HUES6 (cell line): ENCODE measurements around the gene IDI2.
"Not testable (repeated sequence)": the region's sequence is repeated elsewhere in the genome, so short reads cannot be mapped to it uniquely, and the experiment has no call there.

ENCODE experiments used
- H3K27ac ChIP-seq: 2 replicates; pipeline ENCODE4 v1.7.0; 2013; ENCODE audit warnings: low read depth, mild to moderate bottlenecking, low read length, inconsistent platforms
- H3K27me3 ChIP-seq: 2 replicates; pipeline ENCODE4 v1.6.1; 2013; ENCODE audit warnings: low read length; ENCODE audit not compliant: control insufficient read depth, insufficient read depth
- H3K36me3 ChIP-seq: 2 replicates; pipeline ENCODE4 v1.6.1; 2013; ENCODE audit warnings: low read length; ENCODE audit not compliant: control insufficient read depth, insufficient read depth
- H3K4me1 ChIP-seq: 2 replicates; pipeline ENCODE4 v1.6.1; 2013; ENCODE audit warnings: low read length; ENCODE audit not compliant: control insufficient read depth, insufficient read depth
- H3K4me3 ChIP-seq: 2 replicates; pipeline ENCODE4 v1.5.1; 2013; ENCODE audit warnings: low read depth, low read length
- H3K9ac ChIP-seq: one replicate; pipeline ENCODE4 v1.6.1; 2013; ENCODE audit warnings: mild to moderate bottlenecking, low read length
- H3K9me3 ChIP-seq: 2 replicates; pipeline ENCODE4 v1.6.1; 2013; ENCODE audit warnings: low read depth, low read length; ENCODE audit not compliant: control insufficient read depth, insufficient read depth

The IDI2 gene

GRCh38 chr10:1025683-1026082 is at the start of gene IDI2:
IDI2 (minus strand) TSS chr10:1025859; CDS start chr10:1024723, 1,136 bp downstream.
- H3K27me3 ChIP-seq = no peaks in the 10 kb centered on the region
- H3K9me3 ChIP-seq = 0 out of 2 replicates have a peak, but pooled peaks cover 2% of the 10 kb centered on the region
- H3K4me3 ChIP-seq = no peak within 1 kb of the TSS
- no peak within 1 kb of the TSS for H3K27ac ChIP-seq
- peaks cover 4% of the 10 kb centered on the region; the same call in 1 of the 2 replicates for H3K4me1 ChIP-seq
- no peak within 1 kb of the TSS for H3K9ac ChIP-seq
- 0 out of 2 replicates have a peak, but pooled peaks cover 3% of the 10 kb centered on the region for H3K36me3 ChIP-seq

- Histone ChIP-seq H3K4me1 (peaks cover 8% of the 10 kb centered on the region), H3K36me3 (peaks cover 29% of the 10 kb centered on the region), H3K9me3 (no peaks in the 10 kb centered on the region), H3K27me3 (no peaks in the 10 kb centered on the region), H3K27ac (no peak overlapping the region), H3K4me3 (no peak overlapping the region), H3K9ac (no peak overlapping the region)
These were observed 49.2 kb upstream of the IDI2 start for GRCh38 chr10:1074748-1075308.

- Histone ChIP-seq H3K4me3 (no peak overlapping the region), H3K27ac (no peak overlapping the region), H3K27me3 (no peaks in the 10 kb centered on the region), H3K9ac (no peak overlapping the region), H3K36me3 (peaks cover 23% of the 10 kb centered on the region), H3K4me1 (peaks cover 8% of the 10 kb centered on the region), H3K9me3 (no peaks in the 10 kb centered on the region)
These were observed 48.5 kb upstream of the IDI2 start for GRCh38 chr10:1074052-1074747.

GRCh38 chr10:1070919-1071318 is 45.3 kb upstream of the IDI2 start:
- Histone ChIP-seq H3K9ac (no peak overlapping the region), H3K4me1 (peaks cover 8% of the 10 kb centered on the region), H3K9me3 (no peaks in the 10 kb centered on the region), H3K4me3 (no peak overlapping the region), H3K27ac (no peak overlapping the region), H3K36me3 (peaks cover 15% of the 10 kb centered on the region), H3K27me3 (no peaks in the 10 kb centered on the region)

- Histone ChIP-seq H3K27ac (no peak overlapping the region), H3K4me1 (peaks cover 8% of the 10 kb centered on the region), H3K9ac (no peak overlapping the region), H3K36me3 (peaks cover 12% of the 10 kb centered on the region), H3K27me3 (no peaks in the 10 kb centered on the region), H3K4me3 (no peak overlapping the region), H3K9me3 (no peaks in the 10 kb centered on the region)
These were observed 43.0 kb upstream of the IDI2 start for GRCh38 chr10:1068380-1069361.

DNA sequence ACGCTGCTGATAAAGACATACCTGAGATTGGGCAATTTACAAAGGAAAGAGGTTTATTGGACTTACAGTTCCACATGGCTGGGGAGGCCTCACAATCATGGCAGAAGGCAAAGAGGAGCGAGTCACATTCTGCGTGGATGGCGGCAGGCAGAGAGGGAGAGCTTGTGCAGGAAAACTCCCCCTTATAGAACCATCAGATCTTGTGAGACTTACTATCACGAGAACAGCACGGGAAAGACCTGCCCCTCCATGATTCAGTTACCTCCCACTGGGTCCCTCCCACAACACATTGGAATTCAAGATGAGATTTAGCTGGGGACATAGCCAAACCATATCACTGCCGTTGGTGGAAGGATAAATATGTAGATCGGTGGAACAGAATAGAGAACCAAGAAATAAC is 41.1 kb upstream of the IDI2 start:
- not testable (repeated sequence) for H3K27me3 ChIP-seq, H3K9me3 ChIP-seq, H3K9ac ChIP-seq, H3K27ac ChIP-seq, H3K36me3 ChIP-seq, H3K4me3 ChIP-seq, H3K4me1 ChIP-seq

DNA sequence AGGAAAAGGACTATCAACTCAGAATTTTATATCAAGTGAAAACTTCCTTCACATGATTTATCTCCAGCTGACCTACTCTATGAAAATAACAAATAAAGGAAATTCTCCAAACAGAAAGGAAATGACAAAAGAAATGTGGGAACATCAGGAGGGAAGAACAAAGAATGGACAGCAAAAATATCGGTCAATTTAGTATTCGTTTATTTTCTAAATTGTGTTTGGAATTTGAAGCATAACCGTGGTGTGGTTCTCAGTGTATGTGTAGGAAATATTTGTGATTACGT is 39.2 kb upstream of the IDI2 start:
- no peaks in the 10 kb centered on the region for H3K27me3 ChIP-seq
- H3K9ac ChIP-seq = no peak overlapping the region
- H3K4me3 ChIP-seq = no peak overlapping the region
- no peak overlapping the region for H3K27ac ChIP-seq
- H3K4me1 ChIP-seq = no peaks in the 10 kb centered on the region; the same call in 1 of the 2 replicates
- H3K9me3 ChIP-seq = no peaks in the 10 kb centered on the region
- H3K36me3 ChIP-seq = peaks cover 7% of the 10 kb centered on the region

DNA sequence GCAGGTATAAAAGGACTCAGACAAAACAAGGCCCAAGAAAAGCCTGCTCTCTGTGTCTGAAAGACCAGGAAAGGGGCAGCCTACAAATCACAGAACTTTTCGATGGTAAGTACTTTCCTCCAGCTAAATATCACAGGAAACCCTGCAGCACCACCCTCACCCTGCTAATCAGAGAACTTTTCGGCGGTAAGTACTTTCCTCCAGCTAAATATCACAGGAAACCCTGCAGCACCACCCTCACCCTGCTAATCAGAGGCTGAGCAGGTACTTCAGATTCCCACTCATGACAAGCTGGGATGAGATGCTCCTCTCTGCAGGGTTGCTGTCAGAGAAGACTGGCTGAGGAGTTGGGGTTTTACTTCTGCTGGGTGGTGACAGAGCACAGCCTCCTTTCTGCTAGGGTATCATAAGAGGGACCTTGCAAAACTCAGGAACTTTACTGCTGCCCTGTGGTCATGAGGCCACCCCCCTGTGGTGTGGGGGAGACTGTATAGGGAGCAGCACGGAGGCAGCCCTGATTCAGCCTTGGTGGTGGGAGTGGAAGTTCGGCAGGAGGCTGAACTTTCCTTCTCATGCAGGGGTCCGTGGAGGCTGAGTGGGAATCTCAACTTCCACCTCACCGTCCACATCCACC is 37.7 kb upstream of the IDI2 start:
- H3K9ac ChIP-seq = no peak overlapping the region
- no peak overlapping the region for H3K27ac ChIP-seq
- peaks cover 7% of the 10 kb centered on the region for H3K36me3 ChIP-seq
- H3K4me3 ChIP-seq = no peak overlapping the region
- no peaks in the 10 kb centered on the region for H3K27me3 ChIP-seq
- no peaks in the 10 kb centered on the region; the same call in 1 of the 2 replicates for H3K4me1 ChIP-seq
- H3K9me3 ChIP-seq = no peaks in the 10 kb centered on the region

DNA sequence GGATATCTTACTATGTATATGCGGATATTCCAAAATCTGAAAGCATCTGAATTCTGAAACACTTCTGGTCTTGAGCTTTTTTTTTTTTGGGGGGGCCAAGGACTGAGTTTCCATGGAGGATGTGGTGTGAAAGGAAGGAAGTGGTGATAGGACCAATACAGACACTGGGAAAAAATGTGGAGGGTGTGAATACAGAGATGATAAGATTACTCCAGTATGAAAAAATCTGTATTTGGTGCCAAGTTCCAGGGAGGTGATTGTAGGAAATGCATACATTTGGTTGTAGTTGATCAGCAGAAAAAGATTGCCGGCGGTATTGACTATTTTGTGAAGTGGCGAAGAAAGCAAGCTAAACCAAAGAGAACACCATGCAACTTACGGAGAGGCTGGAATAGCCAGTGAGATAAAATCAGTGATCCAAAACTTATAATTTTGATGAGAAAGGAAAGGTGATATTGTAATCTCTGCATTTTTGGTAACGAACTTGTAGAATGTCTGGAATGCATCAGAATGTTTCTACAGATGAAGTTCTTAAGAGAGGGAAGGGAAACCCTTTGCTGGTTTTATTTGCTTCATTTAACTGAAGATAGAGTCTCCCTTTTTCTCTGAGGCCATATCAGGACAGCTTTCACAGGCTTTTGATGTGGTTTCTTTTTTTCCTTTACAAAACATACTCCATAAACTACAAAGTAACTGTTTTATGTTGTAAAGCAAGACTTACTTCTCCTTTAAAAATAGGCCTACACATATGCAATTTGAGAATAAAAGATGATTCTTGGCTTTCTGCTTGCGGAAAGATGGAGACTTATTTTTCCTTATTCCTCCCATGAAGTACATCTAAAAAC is 36.5 kb upstream of the IDI2 start:
- Histone ChIP-seq H3K4me3 (no peak overlapping the region), H3K27me3 (no peaks in the 10 kb centered on the region), H3K9me3 (no peaks in the 10 kb centered on the region), H3K9ac (no peak overlapping the region), H3K27ac (no peak overlapping the region), H3K4me1 (no peaks in the 10 kb centered on the region; the same call in 1 of the 2 replicates), H3K36me3 (peaks cover 7% of the 10 kb centered on the region)

GRCh38 chr10:1059902-1060301 is 34.2 kb upstream of the IDI2 start:
- H3K9me3 ChIP-seq = no peaks in the 10 kb centered on the region
- no peak overlapping the region for H3K4me3 ChIP-seq
- H3K27me3 ChIP-seq = no peaks in the 10 kb centered on the region
- peaks cover 5% of the 10 kb centered on the region for H3K4me1 ChIP-seq
- no peak overlapping the region for H3K9ac ChIP-seq
- no peak overlapping the region for H3K27ac ChIP-seq
- peaks cover 7% of the 10 kb centered on the region for H3K36me3 ChIP-seq
